Central memory CD8-positive, alpha-beta T cell (primary cell): ENCODE data around the gene DHRS3.
A peak's percentile ranks its signal among the peaks of the same experiment; 100 is the strongest.

Experiments used
- ATAC-seq: fragments of 150-1000 bp; cut with Tn5 transposase; replicated peaks from 2 replicates; pipeline ENCODE4 v1.10.0; 2022; ENCODE audit warnings: mild to moderate bottlenecking, moderate FRiP score, moderate number of reproducible peaks; ENCODE audit not compliant: poor library complexity, severe bottlenecking; ENCODE audit errors: extremely low read depth
- DNase-seq, 2 donors: peaks; one replicate each; pipeline ENCODE4 v3.0.0; 2021; ENCODE audit warnings: low spot score in 2 of 2
- H3K27ac Mint-ChIP-seq: one replicate; pipeline ENCODE4 v1.8.0; 2022; ENCODE audit warnings: low read depth, mild to moderate bottlenecking, moderate library complexity, mixed read lengths
- H3K27me3 Mint-ChIP-seq: one replicate; pipeline ENCODE4 v1.8.0; 2022; ENCODE audit warnings: mixed read lengths
- H3K36me3 Mint-ChIP-seq: one replicate; pipeline ENCODE4 v1.8.0; 2022; ENCODE audit warnings: mild to moderate bottlenecking, moderate library complexity, mixed read lengths; ENCODE audit not compliant: insufficient read depth
- H3K4me1 Mint-ChIP-seq: one replicate; pipeline ENCODE4 v1.8.0; 2022; ENCODE audit warnings: mixed read lengths
- H3K4me3 Mint-ChIP-seq: one replicate; pipeline ENCODE4 v1.8.0; 2022; ENCODE audit warnings: mild to moderate bottlenecking, moderate library complexity, mixed read lengths
- H3K9me3 Mint-ChIP-seq: one replicate; pipeline ENCODE4 v1.8.0; 2022; ENCODE audit warnings: mixed read lengths

Gene DHRS3

DNA sequence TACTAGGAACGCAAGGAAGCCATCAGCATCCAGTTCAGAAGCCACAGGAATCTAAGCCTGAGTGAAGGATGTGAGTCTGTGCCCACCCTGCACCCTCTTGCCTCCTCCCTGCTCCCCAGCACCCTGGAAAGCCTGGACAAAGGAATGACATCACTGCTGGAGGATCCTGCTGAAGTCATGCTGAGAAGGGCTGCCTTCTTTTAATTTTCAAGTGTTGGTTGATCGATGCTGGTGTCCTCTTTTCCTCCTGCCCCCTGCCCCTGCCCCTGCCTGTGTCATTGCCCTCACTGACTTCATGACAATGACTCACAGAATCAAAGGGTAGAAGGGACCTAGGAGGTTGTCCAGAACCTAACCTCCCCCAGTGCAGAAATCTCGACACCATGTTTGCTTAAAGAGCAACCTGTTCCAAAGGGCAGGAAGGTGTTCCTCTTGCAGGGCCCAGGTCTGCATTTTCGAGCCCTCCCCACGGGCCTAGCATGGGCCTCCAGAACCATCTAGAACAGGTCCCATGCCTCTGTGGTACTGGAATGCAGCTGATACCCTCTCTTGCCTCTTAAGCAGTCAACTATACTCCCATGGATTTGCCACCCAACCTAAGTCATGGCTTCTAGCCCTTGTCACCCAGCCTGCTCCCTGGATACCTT, 9.6 kb downstream of the DHRS3 start:
- H3K36me3 Mint-ChIP-seq = peaks cover 9% of the 10 kb centered on the region
- peak overlapping the region; percentile 73 for H3K27ac Mint-ChIP-seq
- DNase-seq (no peak), ATAC-seq (no peak)
- no peaks in the 10 kb centered on the region for H3K27me3 Mint-ChIP-seq
- H3K9me3 Mint-ChIP-seq = no peaks in the 10 kb centered on the region
- peaks cover 64% of the 10 kb centered on the region for H3K4me1 Mint-ChIP-seq
- H3K4me3 Mint-ChIP-seq = no peak overlapping the region

GRCh38 chr1:12607263-12607662, 10.7 kb downstream of the DHRS3 start:
- Mint-ChIP-seq H3K9me3 (no peaks in the 10 kb centered on the region), H3K4me3 (no peak overlapping the region), H3K36me3 (peaks cover 7% of the 10 kb centered on the region), H3K27me3 (no peaks in the 10 kb centered on the region), H3K4me1 (peaks cover 59% of the 10 kb centered on the region), H3K27ac (peak overlapping the region; percentile 54)
- DNase-seq = no peak
- ATAC-seq = no peak

DNA sequence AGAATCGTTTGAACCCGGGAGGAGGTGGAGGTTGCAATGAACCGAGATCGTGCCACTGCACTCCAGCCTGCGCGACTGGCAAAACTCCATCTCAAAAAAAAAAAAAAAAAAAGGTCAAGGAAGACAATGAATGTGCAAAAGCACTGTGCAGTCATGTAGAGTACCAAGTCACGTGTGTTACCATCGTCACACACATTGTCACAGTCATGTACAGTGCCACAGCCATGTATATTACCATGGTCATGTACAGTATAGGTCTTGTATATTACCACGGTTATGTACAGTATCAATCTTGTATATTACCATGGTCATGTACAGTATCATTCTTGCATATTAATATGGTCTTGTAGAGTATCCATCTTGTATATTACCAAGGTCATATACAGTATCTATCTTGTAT, 13.0 kb downstream of the DHRS3 start:
- DNase-seq (no peak), ATAC-seq (no peak)
- Mint-ChIP-seq H3K4me3 (no peak overlapping the region), H3K36me3 (no peaks in the 10 kb centered on the region), H3K27ac (peak overlapping the region; percentile 89), H3K27me3 (no peaks in the 10 kb centered on the region), H3K4me1 (peaks cover 56% of the 10 kb centered on the region), H3K9me3 (no peaks in the 10 kb centered on the region)

GRCh38 chr1:12604114-12604874, 13.7 kb downstream of the DHRS3 start:
- peak overlapping the region; percentile 89 for H3K27ac Mint-ChIP-seq
- peaks cover 56% of the 10 kb centered on the region for H3K4me1 Mint-ChIP-seq
- peak overlapping the region; percentile 68 for H3K4me3 Mint-ChIP-seq
- no peaks in the 10 kb centered on the region for H3K27me3 Mint-ChIP-seq
- DNase-seq (peak in 1 of 2 donors; percentile 65), ATAC-seq (peak; percentile 99)
- no peaks in the 10 kb centered on the region for H3K9me3 Mint-ChIP-seq
- no peaks in the 10 kb centered on the region for H3K36me3 Mint-ChIP-seq

GRCh38 chr1:12603224-12603623, 14.8 kb downstream of the DHRS3 start:
- no peak for ATAC-seq
- no peaks in the 10 kb centered on the region for H3K27me3 Mint-ChIP-seq
- H3K36me3 Mint-ChIP-seq = no peaks in the 10 kb centered on the region
- no peaks in the 10 kb centered on the region for H3K9me3 Mint-ChIP-seq
- H3K4me3 Mint-ChIP-seq = peak overlapping the region; percentile 2
- DNase-seq = no peak
- H3K27ac Mint-ChIP-seq = peak overlapping the region; percentile 89
- peaks cover 50% of the 10 kb centered on the region for H3K4me1 Mint-ChIP-seq

DNA sequence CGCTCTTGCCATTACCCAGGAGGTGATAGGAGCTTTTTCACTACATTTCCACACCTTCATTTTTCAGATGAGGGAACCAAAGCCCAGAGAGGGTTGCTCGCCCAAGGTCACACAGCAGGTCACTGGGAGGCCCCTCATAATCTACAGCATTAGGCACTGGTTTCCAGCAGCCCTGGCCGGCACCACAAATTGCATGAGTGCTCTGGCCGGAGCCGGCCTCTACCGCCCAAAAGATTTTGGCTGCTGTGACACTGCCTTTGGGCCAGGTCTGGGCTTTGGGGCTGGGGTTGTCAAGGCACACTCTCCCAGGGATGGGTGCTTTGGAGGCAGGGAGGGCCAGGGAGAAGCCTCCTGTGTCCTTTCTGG, 15.4 kb downstream of the DHRS3 start:
- no peaks in the 10 kb centered on the region for H3K36me3 Mint-ChIP-seq
- H3K27ac Mint-ChIP-seq = peak overlapping the region; percentile 89
- peak overlapping the region; percentile 2 for H3K4me3 Mint-ChIP-seq
- no peaks in the 10 kb centered on the region for H3K9me3 Mint-ChIP-seq
- peaks cover 55% of the 10 kb centered on the region for H3K4me1 Mint-ChIP-seq
- DNase-seq (no peak), ATAC-seq (no peak)
- H3K27me3 Mint-ChIP-seq = no peaks in the 10 kb centered on the region

- DNase-seq (no peak), ATAC-seq (no peak)
- H3K9me3 Mint-ChIP-seq = no peaks in the 10 kb centered on the region
- H3K4me1 Mint-ChIP-seq = peaks cover 55% of the 10 kb centered on the region
- H3K36me3 Mint-ChIP-seq = peaks cover 2% of the 10 kb centered on the region
- no peak overlapping the region for H3K27ac Mint-ChIP-seq
- H3K4me3 Mint-ChIP-seq = no peak overlapping the region
- H3K27me3 Mint-ChIP-seq = no peaks in the 10 kb centered on the region
These were observed 16.0 kb downstream of the DHRS3 start for GRCh38 chr1:12601700-12602658.

- ATAC-seq = peak; percentile 17
- Mint-ChIP-seq H3K4me3 (no peak overlapping the region), H3K9me3 (no peaks in the 10 kb centered on the region)
These were observed 17.0 kb downstream of the DHRS3 start for GRCh38 chr1:12600880-12601633.

GRCh38 chr1:12600335-12600734, 17.7 kb downstream of the DHRS3 start:
- Mint-ChIP-seq H3K9me3 (no peaks in the 10 kb centered on the region), H3K4me1 (peaks cover 55% of the 10 kb centered on the region), H3K36me3 (peaks cover 7% of the 10 kb centered on the region), H3K4me3 (no peak overlapping the region), H3K27me3 (no peaks in the 10 kb centered on the region), H3K27ac (no peak overlapping the region)
- ATAC-seq (no peak), DNase-seq (no peak)

More at GRCh38 chr1:12600880-12601633, 17.0 kb downstream of the DHRS3 start:
- Mint-ChIP-seq H3K27me3 (no peaks in the 10 kb centered on the region), H3K27ac (no peak overlapping the region), H3K36me3 (peaks cover 5% of the 10 kb centered on the region), H3K4me1 (peaks cover 55% of the 10 kb centered on the region)
- DNase-seq = peak; percentile 48 to 51

DNA sequence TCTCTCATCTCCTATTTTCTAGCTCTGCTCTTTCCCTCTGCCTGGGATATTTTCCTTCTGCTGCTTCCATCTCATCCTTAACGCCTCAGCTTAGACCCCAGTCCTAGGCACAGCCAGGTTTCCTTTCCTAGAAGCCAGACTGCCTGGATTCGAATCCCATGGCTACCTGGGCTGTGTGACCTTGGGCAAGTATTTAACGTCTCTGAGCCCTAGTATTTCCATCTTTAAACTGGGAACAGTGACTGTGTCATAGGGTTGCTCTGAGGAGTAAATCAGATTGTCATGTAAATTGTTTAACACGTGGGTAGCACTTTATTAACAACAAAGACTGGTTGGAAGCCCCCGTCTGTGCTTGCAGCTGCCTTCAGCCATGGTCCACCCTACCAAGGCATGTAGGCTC, 18.4 kb downstream of the DHRS3 start:
- no peak overlapping the region for H3K4me3 Mint-ChIP-seq
- DNase-seq = no peak
- peaks cover 54% of the 10 kb centered on the region for H3K4me1 Mint-ChIP-seq
- H3K27me3 Mint-ChIP-seq = no peaks in the 10 kb centered on the region
- H3K9me3 Mint-ChIP-seq = no peaks in the 10 kb centered on the region
- peaks cover 11% of the 10 kb centered on the region for H3K36me3 Mint-ChIP-seq
- no peak overlapping the region for H3K27ac Mint-ChIP-seq
- ATAC-seq = no peak

DNA sequence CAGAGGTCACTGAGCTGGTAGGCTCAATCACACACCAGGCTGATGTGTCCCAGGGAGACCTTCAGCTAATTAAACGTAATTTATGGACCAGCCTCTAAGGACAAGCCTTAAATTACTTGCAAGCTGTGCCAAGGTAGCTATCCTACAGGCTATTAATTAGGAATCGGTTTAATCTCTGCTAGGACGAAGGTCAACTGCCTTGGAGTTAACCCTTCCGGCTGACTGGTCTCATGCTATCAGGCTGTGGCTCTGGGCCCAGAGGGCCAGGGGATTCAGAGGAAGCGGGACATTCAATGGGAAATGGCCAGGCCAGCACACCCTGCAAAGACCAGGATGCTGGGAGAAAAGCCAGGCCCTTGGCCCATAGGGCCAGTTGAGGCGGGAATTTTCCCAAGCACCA, 19.0 kb downstream of the DHRS3 start:
- Mint-ChIP-seq H3K4me3 (no peak overlapping the region), H3K9me3 (no peaks in the 10 kb centered on the region), H3K36me3 (peaks cover 16% of the 10 kb centered on the region), H3K4me1 (peaks cover 54% of the 10 kb centered on the region), H3K27me3 (no peaks in the 10 kb centered on the region), H3K27ac (no peak overlapping the region)
- DNase-seq (no peak), ATAC-seq (no peak)

DNA sequence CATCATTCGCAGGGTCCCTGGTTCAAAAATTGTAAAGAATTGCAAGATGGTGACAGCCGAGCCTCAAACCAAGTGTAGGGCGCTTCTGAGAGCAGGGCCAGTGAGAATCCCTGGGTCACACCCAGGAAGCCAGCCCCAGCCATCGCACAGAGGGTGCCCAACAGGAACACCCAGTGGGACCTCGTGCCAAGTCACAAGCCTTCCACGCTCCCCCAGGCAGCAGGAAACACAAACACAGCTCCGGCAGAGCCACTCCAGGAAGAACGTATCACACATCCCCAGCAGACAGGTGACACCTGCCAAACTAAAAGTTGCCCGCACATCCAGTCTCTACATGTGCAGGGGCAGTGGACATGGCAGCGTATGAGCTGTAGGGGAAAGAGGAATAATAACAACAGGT, 20.2 kb downstream of the DHRS3 start:
- Mint-ChIP-seq H3K4me3 (no peak overlapping the region), H3K36me3 (peaks cover 16% of the 10 kb centered on the region), H3K4me1 (peaks cover 50% of the 10 kb centered on the region), H3K27ac (no peak overlapping the region), H3K27me3 (no peaks in the 10 kb centered on the region), H3K9me3 (no peaks in the 10 kb centered on the region)
- DNase-seq (no peak), ATAC-seq (no peak)
